ENCODE results near the gene CPEB3. TPM values are rescaled to one million over a fixed set of nuclear protein-coding genes. Genes with fewer than 3 reads are reported as not detected.

Gene CPEB3
- total RNA-seq, 1 donor from 2014 or later, result 1.9 TPM

- no peak for DNase-seq (ENCODE audit: low spot score)
- no peaks in the 10 kb centered on the region for H3K9me3 Mint-ChIP-seq
- H3K27ac Mint-ChIP-seq, result no peak overlapping the region
- H3K4me3 Mint-ChIP-seq (ENCODE audit: low read depth), result no peak overlapping the region
- no peaks in the 10 kb centered on the region for H3K36me3 Mint-ChIP-seq (ENCODE audit: low read depth)
- intact Hi-C loops (cut with micrococcal nuclease), result no loop called here
- H3K4me1 Mint-ChIP-seq (ENCODE audit: low read depth), result no peaks in the 10 kb centered on the region
- H3K27me3 Mint-ChIP-seq (ENCODE audit: low read depth), result no peaks in the 10 kb centered on the region
Observed at GRCh38 chr10:92184977-92185376, 105.9 kb downstream of the CPEB3 start.

DNA sequence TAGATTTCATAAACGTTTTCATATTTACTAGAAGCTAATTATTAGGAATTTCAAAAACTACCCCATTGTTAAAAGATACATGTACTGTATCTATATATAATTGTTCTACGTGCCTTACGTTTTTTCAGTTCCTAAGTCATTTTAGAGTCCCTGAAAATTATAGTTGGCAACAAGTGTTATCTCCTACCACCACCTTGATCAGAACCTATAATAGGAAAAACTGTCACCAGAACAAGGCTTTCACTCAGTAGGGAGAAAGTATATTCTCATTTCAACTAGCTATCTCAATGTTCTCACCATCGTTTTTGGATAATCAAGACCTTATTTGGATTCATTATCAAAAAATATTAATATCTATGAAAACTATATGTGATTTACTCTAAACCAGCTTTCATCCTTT lies 107.7 kb downstream of the CPEB3 start:
- DNase-seq (ENCODE audit: low spot score), result no peak
- Mint-ChIP-seq H3K27me3 (ENCODE audit: low read depth) (no peaks in the 10 kb centered on the region), H3K9me3 (no peaks in the 10 kb centered on the region), H3K27ac (no peak overlapping the region), H3K36me3 (ENCODE audit: low read depth) (no peaks in the 10 kb centered on the region), H3K4me3 (ENCODE audit: low read depth) (no peak overlapping the region), H3K4me1 (ENCODE audit: low read depth) (no peaks in the 10 kb centered on the region)
- intact Hi-C loops (cut with micrococcal nuclease), result no loop called here

DNA sequence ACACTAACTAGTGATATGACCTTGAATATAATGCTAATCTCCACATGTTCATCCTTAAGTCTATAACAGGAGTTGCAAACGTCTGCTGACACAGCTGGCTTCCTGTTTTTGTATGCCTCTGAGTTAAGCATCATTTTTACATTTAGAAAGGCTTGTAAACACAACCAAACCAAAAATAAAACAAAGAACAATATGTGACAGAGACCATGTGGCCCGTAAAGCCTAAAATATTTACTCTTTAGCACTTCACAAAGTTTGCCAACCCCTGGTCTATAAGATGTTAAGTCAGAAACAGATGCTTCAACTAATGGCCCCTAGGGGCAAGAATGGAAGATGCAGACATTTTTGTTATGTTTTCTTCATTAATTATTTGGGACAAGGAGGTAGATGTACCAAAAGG lies 109.3 kb downstream of the CPEB3 start:
- no peak for DNase-seq (ENCODE audit: low spot score)
- no peak overlapping the region for H3K4me3 Mint-ChIP-seq (ENCODE audit: low read depth)
- H3K36me3 Mint-ChIP-seq (ENCODE audit: low read depth), result no peaks in the 10 kb centered on the region
- no peaks in the 10 kb centered on the region for H3K9me3 Mint-ChIP-seq
- no peaks in the 10 kb centered on the region for H3K4me1 Mint-ChIP-seq (ENCODE audit: low read depth)
- H3K27me3 Mint-ChIP-seq (ENCODE audit: low read depth), result no peaks in the 10 kb centered on the region
- intact Hi-C loops (cut with micrococcal nuclease), result no loop called here
- no peak overlapping the region for H3K27ac Mint-ChIP-seq

GRCh38 chr10:92180399-92180798 lies 110.5 kb downstream of the CPEB3 start:
- no peaks in the 10 kb centered on the region for H3K27me3 Mint-ChIP-seq (ENCODE audit: low read depth)
- intact Hi-C loops (cut with micrococcal nuclease), result no loop called here
- H3K4me3 Mint-ChIP-seq (ENCODE audit: low read depth), result no peak overlapping the region
- H3K9me3 Mint-ChIP-seq, result no peaks in the 10 kb centered on the region
- no peak overlapping the region for H3K27ac Mint-ChIP-seq
- no peaks in the 10 kb centered on the region for H3K36me3 Mint-ChIP-seq (ENCODE audit: low read depth)
- H3K4me1 Mint-ChIP-seq (ENCODE audit: low read depth), result no peaks in the 10 kb centered on the region
- no peak for DNase-seq (ENCODE audit: low spot score)

DNA sequence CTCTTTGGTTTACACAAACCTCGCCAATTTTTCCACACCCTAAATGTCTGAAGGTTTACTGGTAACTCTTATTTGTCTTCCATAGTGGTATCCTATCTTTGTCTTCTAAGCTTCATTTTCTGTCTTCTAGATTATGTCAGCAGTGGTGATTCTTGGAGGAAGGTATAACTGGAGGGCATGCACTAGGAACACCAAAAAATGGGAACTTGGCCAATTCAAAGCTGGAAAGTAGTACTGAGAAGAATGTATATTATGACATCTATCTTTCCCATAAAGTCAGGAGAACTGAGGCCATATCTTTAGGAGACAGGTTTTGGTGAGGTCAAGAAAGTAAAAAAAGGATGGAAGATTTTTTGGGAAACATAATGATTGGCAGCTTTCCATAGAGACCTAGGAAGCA lies 113.3 kb downstream of the CPEB3 start:
- Mint-ChIP-seq H3K27me3 (ENCODE audit: low read depth) (no peaks in the 10 kb centered on the region), H3K4me1 (ENCODE audit: low read depth) (no peaks in the 10 kb centered on the region), H3K4me3 (ENCODE audit: low read depth) (no peak overlapping the region), H3K36me3 (ENCODE audit: low read depth) (no peaks in the 10 kb centered on the region), H3K27ac (no peak overlapping the region), H3K9me3 (no peaks in the 10 kb centered on the region)
- DNase-seq (ENCODE audit: low spot score), result no peak
- intact Hi-C loops (cut with micrococcal nuclease), result no loop called here

- Mint-ChIP-seq H3K27ac (no peak overlapping the region), H3K9me3 (no peaks in the 10 kb centered on the region), H3K4me1 (ENCODE audit: low read depth) (no peaks in the 10 kb centered on the region), H3K4me3 (ENCODE audit: low read depth) (no peak overlapping the region), H3K36me3 (ENCODE audit: low read depth) (no peaks in the 10 kb centered on the region), H3K27me3 (ENCODE audit: low read depth) (no peaks in the 10 kb centered on the region)
- intact Hi-C loops (cut with micrococcal nuclease), result no loop called here
- no peak for DNase-seq (ENCODE audit: low spot score)
Observed at GRCh38 chr10:92175164-92175563, 115.7 kb downstream of the CPEB3 start.

DNA sequence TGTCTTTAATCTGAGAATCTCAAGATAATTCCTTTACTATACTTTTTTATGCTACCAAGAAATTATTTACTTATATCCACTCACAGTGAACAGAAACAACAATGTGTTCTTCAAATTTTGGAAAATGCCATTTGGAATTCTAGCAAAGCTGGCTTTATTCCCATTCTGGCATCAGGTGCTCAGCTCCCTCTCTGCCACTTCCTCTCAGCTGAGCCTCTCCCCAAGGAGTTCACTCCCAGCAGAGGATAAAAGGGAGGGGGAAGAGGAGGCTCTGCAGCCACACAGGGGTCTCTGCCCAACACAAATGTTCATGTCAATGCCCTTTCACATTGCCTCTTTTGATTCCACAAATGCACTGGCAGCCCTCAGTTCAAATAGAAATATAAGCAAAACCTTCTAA lies 116.9 kb downstream of the CPEB3 start:
- no peak for DNase-seq (ENCODE audit: low spot score)
- Mint-ChIP-seq H3K4me1 (ENCODE audit: low read depth) (no peaks in the 10 kb centered on the region), H3K4me3 (ENCODE audit: low read depth) (no peak overlapping the region), H3K9me3 (peaks cover 8% of the 10 kb centered on the region), H3K27ac (no peak overlapping the region), H3K27me3 (ENCODE audit: low read depth) (no peaks in the 10 kb centered on the region), H3K36me3 (ENCODE audit: low read depth) (peaks cover 4% of the 10 kb centered on the region)
- intact Hi-C loops (cut with micrococcal nuclease), result no loop called here

- Mint-ChIP-seq H3K4me1 (ENCODE audit: low read depth) (no peaks in the 10 kb centered on the region), H3K27me3 (ENCODE audit: low read depth) (peaks cover 2% of the 10 kb centered on the region), H3K4me3 (ENCODE audit: low read depth) (no peak overlapping the region), H3K36me3 (ENCODE audit: low read depth) (peaks cover 10% of the 10 kb centered on the region), H3K27ac (no peak overlapping the region), H3K9me3 (peaks cover 14% of the 10 kb centered on the region)
- intact Hi-C loops (cut with micrococcal nuclease), result no loop called here
- DNase-seq (ENCODE audit: low spot score), result no peak
Observed at GRCh38 chr10:92164036-92164696, 126.7 kb downstream of the CPEB3 start.

DNA sequence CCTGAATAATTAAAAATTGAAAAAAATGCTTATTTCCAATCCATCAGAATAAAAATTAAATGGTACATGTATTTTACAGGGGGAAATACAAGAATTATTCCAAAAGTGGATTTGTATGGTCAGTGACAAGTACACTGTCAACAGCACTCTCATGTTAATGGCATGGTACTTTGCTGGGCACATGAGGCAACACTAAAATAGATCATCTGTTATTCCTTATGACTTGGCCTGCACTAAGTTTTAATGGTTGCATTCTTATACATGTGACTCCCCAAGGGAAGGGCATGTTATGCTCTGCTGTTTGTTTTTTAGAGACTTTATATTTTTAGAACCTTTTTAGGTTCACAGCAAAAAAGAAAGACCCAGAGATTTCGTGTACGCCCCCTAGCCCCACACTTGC lies 128.3 kb downstream of the CPEB3 start:
- no peak for DNase-seq (ENCODE audit: low spot score)
- Mint-ChIP-seq H3K27me3 (ENCODE audit: low read depth) (peaks cover 2% of the 10 kb centered on the region), H3K27ac (no peak overlapping the region), H3K36me3 (ENCODE audit: low read depth) (peaks cover 6% of the 10 kb centered on the region), H3K9me3 (peaks cover 9% of the 10 kb centered on the region), H3K4me3 (ENCODE audit: low read depth) (no peak overlapping the region), H3K4me1 (ENCODE audit: low read depth) (no peaks in the 10 kb centered on the region)
- intact Hi-C loops (cut with micrococcal nuclease), result no loop called here

GRCh38 chr10:92156874-92157773 lies 133.8 kb downstream of the CPEB3 start:
- intact Hi-C loops (cut with micrococcal nuclease), result no loop called here
- H3K4me1 Mint-ChIP-seq (ENCODE audit: low read depth), result no peaks in the 10 kb centered on the region
- no peaks in the 10 kb centered on the region for H3K36me3 Mint-ChIP-seq (ENCODE audit: low read depth)
- no peaks in the 10 kb centered on the region for H3K9me3 Mint-ChIP-seq
- DNase-seq (ENCODE audit: low spot score), result no peak
- H3K27ac Mint-ChIP-seq, result no peak overlapping the region
- H3K4me3 Mint-ChIP-seq (ENCODE audit: low read depth), result no peak overlapping the region
- peaks cover 2% of the 10 kb centered on the region for H3K27me3 Mint-ChIP-seq (ENCODE audit: low read depth)

- Mint-ChIP-seq H3K9me3 (no peaks in the 10 kb centered on the region), H3K27ac (no peak overlapping the region), H3K4me1 (ENCODE audit: low read depth) (no peaks in the 10 kb centered on the region), H3K4me3 (ENCODE audit: low read depth) (no peak overlapping the region), H3K27me3 (ENCODE audit: low read depth) (peaks cover 2% of the 10 kb centered on the region), H3K36me3 (ENCODE audit: low read depth) (no peaks in the 10 kb centered on the region)
- DNase-seq (ENCODE audit: low spot score), result no peak
- intact Hi-C loops (cut with micrococcal nuclease), result no loop called here
Observed at GRCh38 chr10:92150823-92151222, 140.1 kb downstream of the CPEB3 start.

DNA sequence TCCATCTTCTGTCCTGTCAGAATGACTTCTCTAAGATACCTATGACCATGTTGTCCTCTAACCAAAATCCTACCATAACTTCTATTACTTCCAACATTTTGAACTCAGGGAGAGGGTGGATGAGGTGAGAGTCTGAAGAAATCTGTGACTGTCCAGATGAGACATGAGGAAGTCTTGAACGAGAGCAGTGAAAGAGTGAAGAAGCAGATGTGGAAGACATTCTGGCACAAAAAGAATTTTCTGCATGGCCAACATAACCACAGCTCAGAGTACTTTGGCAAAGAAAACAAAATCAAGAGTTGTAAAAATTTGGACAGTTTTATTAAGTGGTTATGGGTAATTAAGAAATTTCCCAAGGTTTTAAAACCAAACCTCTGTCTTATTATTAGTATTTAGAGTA lies 141.6 kb downstream of the CPEB3 start:
- intact Hi-C loops (cut with micrococcal nuclease), result no loop called here
- Mint-ChIP-seq H3K27ac (no peak overlapping the region), H3K4me1 (ENCODE audit: low read depth) (no peaks in the 10 kb centered on the region)

DNA sequence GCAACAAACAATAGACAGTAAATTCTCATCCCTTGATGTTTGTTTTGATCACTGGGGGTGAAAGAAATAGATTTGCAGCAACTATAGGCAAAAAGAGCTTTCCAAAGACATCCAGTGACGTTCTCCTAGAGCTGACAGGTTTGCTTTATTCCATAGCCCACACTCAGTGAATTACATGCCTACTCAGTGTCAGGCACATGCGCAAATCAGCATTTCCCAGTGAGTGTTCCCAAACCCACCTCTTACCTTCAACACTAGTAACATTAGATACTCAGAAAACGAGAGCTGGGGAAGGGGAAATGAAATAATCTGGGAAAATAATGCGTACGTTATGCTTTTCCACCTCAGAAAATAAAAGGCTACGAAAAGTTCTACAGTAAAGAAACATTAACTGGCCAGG lies 144.1 kb downstream of the CPEB3 start:
- intact Hi-C loops (cut with micrococcal nuclease), result no loop called here
- DNase-seq (ENCODE audit: low spot score), result no peak
- no peaks in the 10 kb centered on the region for H3K36me3 Mint-ChIP-seq (ENCODE audit: low read depth)
- H3K27me3 Mint-ChIP-seq (ENCODE audit: low read depth), result no peaks in the 10 kb centered on the region
- H3K27ac Mint-ChIP-seq, result no peak overlapping the region
- H3K9me3 Mint-ChIP-seq, result no peaks in the 10 kb centered on the region
- no peaks in the 10 kb centered on the region for H3K4me1 Mint-ChIP-seq (ENCODE audit: low read depth)
- H3K4me3 Mint-ChIP-seq (ENCODE audit: low read depth), result no peak overlapping the region

More for the DNA sequence above, 141.6 kb downstream of the CPEB3 start:
- Mint-ChIP-seq H3K9me3 (no peaks in the 10 kb centered on the region), H3K36me3 (ENCODE audit: low read depth) (no peaks in the 10 kb centered on the region), H3K27me3 (ENCODE audit: low read depth) (no peaks in the 10 kb centered on the region), H3K4me3 (ENCODE audit: low read depth) (no peak overlapping the region)
- no peak for DNase-seq (ENCODE audit: low spot score)
